Measurements from ENCODE around the gene SMPDL3A. TPM values are rescaled to one million over a fixed set of nuclear protein-coding genes. Genes with fewer than 3 reads are reported as not detected.

The SMPDL3A gene
- total RNA-seq, 1 donor from 2014 or later: 1.5 TPM

GRCh38 chr6:122755901-122756300 lies 33.2 kb upstream of the SMPDL3A start:
- Mint-ChIP-seq H3K27ac (no peak overlapping the region), H3K36me3 (ENCODE audit: low read depth) (no peaks in the 10 kb centered on the region), H3K9me3 (no peaks in the 10 kb centered on the region), H3K4me1 (peaks cover 31% of the 10 kb centered on the region), H3K4me3 (no peak overlapping the region), H3K27me3 (no peaks in the 10 kb centered on the region)
- CTCF ChIA-PET: no interaction called here
- intact Hi-C loops (cut with micrococcal nuclease): no loop called here
- DNase-seq (no peak), ATAC-seq (ENCODE audit: low read depth) (no peak)
- no peak for TF ChIP-seq CTCF (IDR thresholded peaks at IDR 0.05)
- POLR2A ChIA-PET: no interaction called here

- no peak for DNase-seq
- intact Hi-C loops (cut with micrococcal nuclease): no loop called here
- CTCF ChIA-PET: no interaction called here
- ATAC-seq (ENCODE audit: low read depth): peak; percentile 95
- H3K9me3 Mint-ChIP-seq: no peaks in the 10 kb centered on the region
- H3K36me3 Mint-ChIP-seq (ENCODE audit: low read depth): no peaks in the 10 kb centered on the region
- H3K4me1 Mint-ChIP-seq: peaks cover 6% of the 10 kb centered on the region
- no peak overlapping the region for H3K4me3 Mint-ChIP-seq
- no peak for TF ChIP-seq CTCF (IDR thresholded peaks at IDR 0.05)
- no peaks in the 10 kb centered on the region for H3K27me3 Mint-ChIP-seq
- H3K27ac Mint-ChIP-seq: peak overlapping the region; percentile 47
- POLR2A ChIA-PET: interaction anchor here (0.5 kb wide), 1 partner anchor 19 kb away, joined by 4 read pairs; no protein-coding TSS in a partner anchor
Measured at GRCh38 chr6:122758927-122759334, 30.1 kb upstream of the SMPDL3A start.

- no peak overlapping the region for H3K27ac Mint-ChIP-seq
- no peak for DNase-seq
- ATAC-seq (ENCODE audit: low read depth): no peak
- no peak for TF ChIP-seq CTCF (IDR thresholded peaks at IDR 0.05)
- H3K27me3 Mint-ChIP-seq: no peaks in the 10 kb centered on the region
- ChIA-PET CTCF (no interaction called here), POLR2A (no interaction called here)
- H3K4me1 Mint-ChIP-seq: peaks cover 6% of the 10 kb centered on the region
- H3K9me3 Mint-ChIP-seq: no peaks in the 10 kb centered on the region
- H3K4me3 Mint-ChIP-seq: no peak overlapping the region
- H3K36me3 Mint-ChIP-seq (ENCODE audit: low read depth): no peaks in the 10 kb centered on the region
- intact Hi-C loops (cut with micrococcal nuclease): no loop called here
Measured at GRCh38 chr6:122760330-122760729, 28.7 kb upstream of the SMPDL3A start.

- CTCF ChIA-PET: no interaction called here
Measured at GRCh38 chr6:122766256-122766655, 22.8 kb upstream of the SMPDL3A start.

GRCh38 chr6:122770835-122771601 lies 18.0 kb upstream of the SMPDL3A start:
- peaks cover 5% of the 10 kb centered on the region for H3K9me3 Mint-ChIP-seq
- ATAC-seq (ENCODE audit: low read depth) (no peak), DNase-seq (no peak)
- no peaks in the 10 kb centered on the region for H3K27me3 Mint-ChIP-seq
- TF ChIP-seq CTCF (IDR thresholded peaks at IDR 0.05): no peak
- POLR2A ChIA-PET: no interaction called here
- no peak overlapping the region for H3K4me3 Mint-ChIP-seq
- H3K4me1 Mint-ChIP-seq: no peaks in the 10 kb centered on the region
- no peaks in the 10 kb centered on the region for H3K36me3 Mint-ChIP-seq (ENCODE audit: low read depth)
- intact Hi-C loops (cut with micrococcal nuclease): no loop called here
- CTCF ChIA-PET: no interaction called here
- H3K27ac Mint-ChIP-seq: no peak overlapping the region

More at GRCh38 chr6:122766256-122766655, 22.8 kb upstream of the SMPDL3A start:
- no peak overlapping the region for H3K4me3 Mint-ChIP-seq
- TF ChIP-seq CTCF (IDR thresholded peaks at IDR 0.05): no peak
- H3K4me1 Mint-ChIP-seq: no peaks in the 10 kb centered on the region
- H3K9me3 Mint-ChIP-seq: no peaks in the 10 kb centered on the region
- no peaks in the 10 kb centered on the region for H3K36me3 Mint-ChIP-seq (ENCODE audit: low read depth)
- intact Hi-C loops (cut with micrococcal nuclease): no loop called here
- DNase-seq (no peak), ATAC-seq (ENCODE audit: low read depth) (no peak)
- H3K27me3 Mint-ChIP-seq: no peaks in the 10 kb centered on the region
- POLR2A ChIA-PET: no interaction called here
- no peak overlapping the region for H3K27ac Mint-ChIP-seq
